Fibroblast of villous mesenchyme (primary cell): ENCODE measurements around the gene NDFIP1. TPM values are rescaled to one million over a fixed set of nuclear protein-coding genes. Genes with fewer than 3 reads are reported as not detected.

ENCODE experiments used
- DNase-seq: peaks from one replicate; pipeline ENCODE4 v3.0.0-alpha.2; 2010; ENCODE audit warnings: low read depth
- H3K4me3 ChIP-seq: 2 replicates; pipeline ENCODE4 v1.5.1; 2011; ENCODE audit warnings: low read depth, mild to moderate bottlenecking, low read length
- CTCF ChIP-seq: IDR thresholded peaks from 2 replicates; pipeline ENCODE4 v1.5.1; 2012; ENCODE audit warnings: low read depth, mild to moderate bottlenecking, low read length; ENCODE audit not compliant: insufficient read depth
- total RNA-seq: library from RNA; depleted of rRNA; stranded (reverse); fragments of >200 nt; gene quantifications from 2 replicates; pipeline ENCODE4 v1.2.3, GENCODE V29; 2012

Gene NDFIP1
- total RNA-seq, 1 donor: 92.0 TPM

- no peak overlapping the region for H3K4me3 ChIP-seq
- TF ChIP-seq CTCF: no peak
- DNase-seq: no peak
These were observed 9.1 kb downstream of the NDFIP1 start for GRCh38 chr5:142117579-142118151.

GRCh38 chr5:142118155-142118686, 9.6 kb downstream of the NDFIP1 start:
- DNase-seq: no peak
- no peak overlapping the region for H3K4me3 ChIP-seq
- TF ChIP-seq CTCF: no peak

- no peak for TF ChIP-seq CTCF
- DNase-seq: no peak
- no peak overlapping the region for H3K4me3 ChIP-seq
These were observed 10.6 kb downstream of the NDFIP1 start for GRCh38 chr5:142119051-142119625.

- H3K4me3 ChIP-seq: no peak overlapping the region
These were observed 11.8 kb downstream of the NDFIP1 start for GRCh38 chr5:142120247-142120935.

GRCh38 chr5:142122121-142122520, 13.5 kb downstream of the NDFIP1 start:
- no peak overlapping the region for H3K4me3 ChIP-seq
- TF ChIP-seq CTCF: no peak
- peak; percentile 22 for DNase-seq

More at GRCh38 chr5:142120247-142120935, 11.8 kb downstream of the NDFIP1 start:
- DNase-seq: peak; percentile 10
- TF ChIP-seq CTCF: no peak

- DNase-seq: no peak
- no peak overlapping the region for H3K4me3 ChIP-seq
- no peak for TF ChIP-seq CTCF
These were observed 16.8 kb downstream of the NDFIP1 start for GRCh38 chr5:142125378-142125777.
